CD14-positive monocyte (primary cell): Measurements from ENCODE around the gene DRAM1. TPM values are rescaled to one million over a fixed set of nuclear protein-coding genes. Genes with fewer than 3 reads are reported as not detected.

Source experiments
- DNase-seq, 3 donors: peaks; one replicate each; pipeline ENCODE4 v3.0.0-alpha.2; 2011 to 2022
- H2AFZ ChIP-seq: 2 replicates; pipeline ENCODE4 v1.6.0; 2012; ENCODE audit warnings: mild to moderate bottlenecking, low read depth, low read length, inconsistent platforms; ENCODE audit not compliant: insufficient read depth, poor library complexity, severe bottlenecking
- H3K27ac ChIP-seq, 2 donors: 1 replicate in 1 of 2; 2 replicates in 1 of 2; pipeline ENCODE4 v1.5.1; 2012 to 2013; ENCODE audit warnings: low read length in 2 of 2, control low read depth in 1 of 2, inconsistent platforms in 1 of 2, low read depth in 1 of 2, mild to moderate bottlenecking in 1 of 2
- H3K27me3 ChIP-seq, 2 donors: one replicate each; pipeline versions ENCODE4 v1.6.0 to v1.6.1; 2011 to 2013; ENCODE audit warnings: low read length in 2 of 2; ENCODE audit not compliant: control insufficient read depth in 2 of 2, insufficient read depth in 2 of 2
- H3K36me3 ChIP-seq, 2 donors: replicated peaks in 1 of 2; 1 replicate in 1 of 2; 2 replicates in 1 of 2; pipeline versions ENCODE4 v1.5.1 to v1.6.1; 2012 to 2013; ENCODE audit warnings: low read length in 2 of 2, control low read depth in 1 of 2, inconsistent platforms in 1 of 2, mild to moderate bottlenecking in 1 of 2; ENCODE audit not compliant: insufficient read depth in 2 of 2, control insufficient read depth in 1 of 2
- H3K4me1 ChIP-seq, 2 donors: 1 replicate in 1 of 2; 2 replicates in 1 of 2; pipeline versions ENCODE4 v1.5.1 to v1.6.1; 2012 to 2013; ENCODE audit warnings: low read length in 2 of 2, control low read depth in 1 of 2, inconsistent platforms in 1 of 2, mild to moderate bottlenecking in 1 of 2, moderate library complexity in 1 of 2; ENCODE audit not compliant: insufficient read depth in 2 of 2, control insufficient read depth in 1 of 2
- H3K4me2 ChIP-seq: replicated peaks from 2 replicates; pipeline ENCODE3; 2012; ENCODE audit warnings: low read length, moderate library complexity, mild to moderate bottlenecking; ENCODE audit not compliant: poor library complexity, severe bottlenecking; ENCODE audit errors: extremely low read depth
- H3K4me3 ChIP-seq, 3 experiments: fragments of 200-600 bp in 1 of 3; sonication (generic) in 1 of 3; replicated peaks in 1 of 3; 1 replicate in 2 of 3; 2 replicates in 1 of 3; pipeline ENCODE4 v1.5.1; 2011 to 2013; ENCODE audit warnings: low read length in 3 of 3, mild to moderate bottlenecking in 3 of 3, control low read depth in 2 of 3, low read depth in 2 of 3, inconsistent platforms in 1 of 3, moderate library complexity in 1 of 3
- H3K79me2 ChIP-seq: 2 replicates; pipeline ENCODE4 v1.6.0; 2012; ENCODE audit warnings: mild to moderate bottlenecking, control low read depth, inconsistent platforms, low read length, moderate library complexity; ENCODE audit not compliant: insufficient read depth
- H3K9ac ChIP-seq: 2 replicates; pipeline ENCODE4 v1.6.0; 2017; ENCODE audit warnings: low read length, mild to moderate bottlenecking; ENCODE audit not compliant: insufficient read depth, poor library complexity, severe bottlenecking
- H3K9me3 ChIP-seq, 2 donors: replicated peaks in 1 of 2; 1 replicate in 1 of 2; 2 replicates in 1 of 2; pipeline versions ENCODE4 v1.5.1 to v1.6.1; 2012 to 2013; ENCODE audit warnings: low read length in 2 of 2, control low read depth in 1 of 2; ENCODE audit not compliant: control insufficient read depth in 1 of 2, insufficient read depth in 1 of 2
- H4K20me1 ChIP-seq: 2 replicates; pipeline ENCODE4 v1.6.0; 2012; ENCODE audit warnings: mild to moderate bottlenecking, low read length, control low read depth, moderate library complexity; ENCODE audit not compliant: insufficient read depth
- H3K27ac Mint-ChIP-seq, 7 donors: one replicate each; pipeline ENCODE4 v1.8.0; 2020; ENCODE audit warnings: mild to moderate bottlenecking in 7 of 7, mixed read lengths in 7 of 7, moderate library complexity in 6 of 7, inconsistent platforms in 2 of 7
- H3K27me3 Mint-ChIP-seq, 3 donors: one replicate each; pipeline ENCODE4 v1.8.0; 2021 to 2022; ENCODE audit warnings: low read depth in 3 of 3, mild to moderate bottlenecking in 3 of 3, mixed read lengths in 3 of 3, moderate library complexity in 3 of 3, inconsistent platforms in 1 of 3
- H3K36me3 Mint-ChIP-seq, 2 donors: one replicate each; pipeline ENCODE4 v1.8.0; 2020; ENCODE audit warnings: mixed read lengths in 2 of 2, inconsistent platforms in 1 of 2, mild to moderate bottlenecking in 1 of 2
- H3K4me1 Mint-ChIP-seq: one replicate; pipeline ENCODE4 v1.8.0; 2020; ENCODE audit warnings: mild to moderate bottlenecking, mixed read lengths
- H3K4me3 Mint-ChIP-seq, 2 donors: one replicate each; pipeline ENCODE4 v1.8.0; 2020; ENCODE audit warnings: mild to moderate bottlenecking in 2 of 2, mixed read lengths in 2 of 2, moderate library complexity in 1 of 2
- H3K9me3 Mint-ChIP-seq, 7 donors: one replicate each; pipeline ENCODE4 v1.8.0; 2020 to 2022; ENCODE audit warnings: mixed read lengths in 7 of 7, mild to moderate bottlenecking in 6 of 7, moderate library complexity in 6 of 7, inconsistent platforms in 2 of 7
- CTCF ChIP-seq: fragments of 200-600 bp; IDR thresholded peaks from one replicate; pipeline ENCODE4 v1.8.0; 2022; ENCODE audit warnings: antibody characterized with exemption, mild to moderate bottlenecking
- whole genome bisulfite sequencing: methylation state at CpG from one replicate; pipeline ENCODE4 v1.1.5; 2013; ENCODE audit warnings: missing lambda C conversion rate; ENCODE audit not compliant: insufficient coverage; 5-methylcytosine and 5-hydroxymethylcytosine counted together
- intact Hi-C, 2 donors: fragments of 100-400 bp; cut with micrococcal nuclease; formaldehyde crosslinking; loops; one replicate each; pipeline versions ENCODE4 v1.15.0 to v1.15.1; 2023
- polyA plus RNA-seq, 3 donors: library from polyadenylated mRNA; depleted of rRNA in 1 of 3; unstranded in 2 of 3; stranded (reverse) in 1 of 3; fragments of 300-500 nt in 2 of 3; fragments of >200 nt in 1 of 3; fragmentation: Illumina TruSeq in 2 of 3; gene quantifications; 1 replicate in 2 of 3; 2 replicates in 1 of 3; pipeline ENCODE4 v1.2.3, GENCODE V29; 2012 to 2021

Gene DRAM1
- polyA plus RNA-seq, 3 donors: 14.0 to 49.7 (median 43.0) TPM

DNA sequence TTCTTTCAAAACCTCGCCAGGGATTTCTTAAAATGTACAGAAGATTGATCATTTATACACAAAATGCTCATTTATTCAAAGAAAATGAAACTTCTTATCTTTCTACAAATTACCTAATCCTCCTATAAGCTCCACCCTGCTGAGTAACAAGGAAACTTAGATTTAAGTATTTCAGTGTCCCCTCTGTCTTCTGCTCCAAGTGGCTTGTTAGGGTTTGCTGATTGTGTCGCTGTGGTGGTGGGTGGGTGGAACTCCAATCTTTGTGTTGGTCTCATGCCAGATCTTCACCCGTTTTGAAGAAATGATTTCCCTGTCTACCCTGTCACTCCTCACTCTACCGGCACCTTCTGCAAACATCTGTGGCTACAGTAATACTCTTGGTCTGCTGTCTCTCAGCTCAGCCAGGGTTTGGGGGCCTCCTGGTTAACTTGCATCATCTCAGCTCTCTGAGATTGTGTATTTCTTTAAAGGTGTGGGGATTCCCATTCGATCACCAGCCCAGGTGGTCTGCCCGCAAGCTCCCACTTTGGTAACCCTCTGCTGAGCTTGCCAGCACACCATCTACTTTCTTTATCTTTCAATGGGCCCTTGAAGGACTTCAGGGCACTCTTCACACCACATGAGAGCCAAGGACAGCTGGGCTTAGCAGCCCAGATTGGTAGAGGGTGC is 73.8 kb downstream of the DRAM1 start:
- Histone ChIP-seq H3K4me1 (no peaks in the 10 kb centered on the region), H3K79me2 (no peaks in the 10 kb centered on the region), H4K20me1 (no peaks in the 10 kb centered on the region), H3K4me3 (no peak overlapping the region), H3K27me3 (no peaks in the 10 kb centered on the region), H3K27ac (no peak overlapping the region), H3K9ac (no peak overlapping the region), H3K9me3 (peaks cover 0 to 4% of the 10 kb centered on the region in 2 donors), H2AFZ (no peak overlapping the region), H3K4me2 (no peak overlapping the region), H3K36me3 (no peaks in the 10 kb centered on the region)
- no peak for TF ChIP-seq CTCF
- Mint-ChIP-seq H3K4me3 (no peak overlapping the region), H3K4me1 (no peaks in the 10 kb centered on the region), H3K36me3 (no peaks in the 10 kb centered on the region), H3K27me3 (no peaks in the 10 kb centered on the region), H3K27ac (no peak overlapping the region), H3K9me3 (peaks cover 0 to 16% (median 7%) of the 10 kb centered on the region in 7 donors)
- intact Hi-C loops: no loop called here
- DNase-seq: no peak
- no CpG with 5 or more reads among the region's 6 CpGs for WGBS

DNA sequence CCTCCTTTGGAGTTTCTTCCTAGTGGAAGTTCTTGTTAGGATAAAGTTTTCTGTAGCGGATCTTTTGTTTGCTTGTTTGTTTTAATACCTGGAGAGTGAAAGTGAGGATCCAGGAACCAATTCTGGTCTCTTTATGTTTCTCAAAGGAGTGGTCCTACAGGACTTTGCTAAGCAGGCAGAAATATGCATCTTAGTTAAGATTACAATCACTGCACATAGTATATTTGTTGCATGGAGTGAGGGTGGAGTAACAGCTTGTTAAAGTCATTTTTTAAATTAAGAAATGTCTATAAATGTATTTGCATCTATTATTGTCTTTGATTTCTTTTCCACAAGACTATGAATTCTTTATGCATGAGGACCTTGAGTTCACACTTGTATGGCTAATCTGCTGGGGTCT is 76.7 kb downstream of the DRAM1 start:
- Histone ChIP-seq H3K79me2 (no peaks in the 10 kb centered on the region), H3K27ac (no peak overlapping the region), H3K9me3 (peaks cover 0 to 4% of the 10 kb centered on the region in 2 donors), H2AFZ (no peak overlapping the region), H4K20me1 (no peaks in the 10 kb centered on the region), H3K4me1 (no peaks in the 10 kb centered on the region), H3K9ac (no peak overlapping the region), H3K4me2 (no peak overlapping the region), H3K27me3 (no peaks in the 10 kb centered on the region), H3K36me3 (no peaks in the 10 kb centered on the region), H3K4me3 (no peak overlapping the region)
- Mint-ChIP-seq H3K4me3 (no peak overlapping the region), H3K9me3 (peaks cover 0 to 18% (median 10%) of the 10 kb centered on the region in 7 donors), H3K27me3 (no peaks in the 10 kb centered on the region), H3K4me1 (no peaks in the 10 kb centered on the region), H3K36me3 (no peaks in the 10 kb centered on the region), H3K27ac (no peak overlapping the region)
- TF ChIP-seq CTCF: no peak
- WGBS: no CpG with 5 or more reads among the region's 1 CpG
- no peak for DNase-seq
- intact Hi-C loops: no loop called here
